HS-5 (cell line): ENCODE data around the gene SEMA6C.

ENCODE experiments used
- DNase-seq: peaks from one replicate; pipeline ENCODE4 v3.0.0-alpha.2; 2012; ENCODE audit warnings: low read depth

SEMA6C gene

GRCh38 chr1:151159373-151159772 lies 12.9 kb upstream of the SEMA6C start:
- no peak for DNase-seq

- DNase-seq = no peak
These were observed 12.4 kb upstream of the SEMA6C start for GRCh38 chr1:151158751-151159251.

GRCh38 chr1:151158326-151158725 lies 11.9 kb upstream of the SEMA6C start:
- no peak for DNase-seq

GRCh38 chr1:151157067-151157531 lies 10.7 kb upstream of the SEMA6C start:
- no peak for DNase-seq

GRCh38 chr1:151156515-151156819 lies 10.0 kb upstream of the SEMA6C start, which contains the start of gene TNFAIP8L2:
TSS of gene TNFAIP8L2 (plus strand) at chr1:151156649. CDS start at chr1:151158698, 2,049 bp downstream.
- DNase-seq = no peak

GRCh38 chr1:151147665-151148064 lies 1.2 kb upstream of the SEMA6C start:
- no peak for DNase-seq

GRCh38 chr1:151147132-151147503 lies 687 bp upstream of the SEMA6C start:
- no peak for DNase-seq

GRCh38 chr1:151146072-151146411 lies 389 bp downstream of the SEMA6C start:
- DNase-seq = no peak

- no peak for DNase-seq
These were observed 943 bp downstream of the SEMA6C start for GRCh38 chr1:151145304-151146071.

GRCh38 chr1:151144474-151145303 lies 1.7 kb downstream of the SEMA6C start:
- DNase-seq = no peak

- DNase-seq = no peak
These were observed 2.4 kb downstream of the SEMA6C start for GRCh38 chr1:151143986-151144385.

- DNase-seq = no peak
These were observed 3.4 kb downstream of the SEMA6C start for GRCh38 chr1:151143057-151143435.

GRCh38 chr1:151142411-151143056 lies 3.9 kb downstream of the SEMA6C start:
- DNase-seq = no peak

- DNase-seq = no peak
These were observed 8.6 kb downstream of the SEMA6C start for GRCh38 chr1:151137789-151138188.

GRCh38 chr1:151135433-151136385 lies 10.7 kb downstream of the SEMA6C start:
- DNase-seq = no peak

GRCh38 chr1:151134991-151135390 lies 11.4 kb downstream of the SEMA6C start:
- DNase-seq = no peak

GRCh38 chr1:151134396-151134795 lies 12.0 kb downstream of the SEMA6C start:
- DNase-seq = no peak

- no peak for DNase-seq
These were observed 13.2 kb downstream of the SEMA6C start for GRCh38 chr1:151133018-151133806.

- no peak for DNase-seq
These were observed 14.0 kb downstream of the SEMA6C start for GRCh38 chr1:151132335-151133017.

GRCh38 chr1:151131701-151132334 lies 14.6 kb downstream of the SEMA6C start:
- DNase-seq = no peak
